H9 (cell line): Measurements from ENCODE around the gene ELF1. TPM values are rescaled to one million over a fixed set of nuclear protein-coding genes. Genes with fewer than 3 reads are reported as not detected.

Source experiments
- DNase-seq: peaks from one replicate; pipeline ENCODE4 v3.0.0-alpha.2; 2017
- H2AFZ ChIP-seq: one replicate; pipeline ENCODE4 v1.6.1; 2013; ENCODE audit warnings: mild to moderate bottlenecking, low read length, control low read depth, moderate library complexity
- H2AK5ac ChIP-seq: 2 replicates; pipeline ENCODE4 v1.6.1; 2013; ENCODE audit warnings: low read length, control low read depth, mixed read lengths; ENCODE audit not compliant: insufficient read length
- H2BK120ac ChIP-seq: one replicate; pipeline ENCODE4 v1.6.1; 2013; ENCODE audit warnings: low read depth, mild to moderate bottlenecking, low read length, control low read depth, inconsistent platforms; ENCODE audit not compliant: poor library complexity, severe bottlenecking
- H2BK12ac ChIP-seq: 2 replicates; pipeline ENCODE4 v1.6.1; 2013; ENCODE audit warnings: low read length, control low read depth, mixed read lengths, low read depth; ENCODE audit not compliant: insufficient read length
- H2BK15ac ChIP-seq: 2 replicates; pipeline ENCODE4 v1.6.1; 2013; ENCODE audit warnings: low read depth, low read length, control low read depth
- H2BK20ac ChIP-seq: one replicate; pipeline ENCODE4 v1.6.1; 2013; ENCODE audit warnings: low read depth, mild to moderate bottlenecking, low read length, control low read depth, inconsistent platforms; ENCODE audit not compliant: poor library complexity, severe bottlenecking
- H2BK5ac ChIP-seq: 2 replicates; pipeline ENCODE4 v1.6.1; 2013; ENCODE audit warnings: low read length, control low read depth, mixed read lengths; ENCODE audit not compliant: insufficient read length
- H3K14ac ChIP-seq: 2 replicates; pipeline ENCODE4 v1.6.1; 2013; ENCODE audit warnings: low read length, control low read depth; ENCODE audit not compliant: insufficient read depth
- H3K18ac ChIP-seq: 2 replicates; pipeline ENCODE4 v1.6.1; 2013; ENCODE audit warnings: low read depth, mild to moderate bottlenecking, mixed read lengths, low read length, control low read depth; ENCODE audit not compliant: insufficient read length
- H3K23ac ChIP-seq: 2 replicates; pipeline ENCODE4 v1.6.1; 2013; ENCODE audit warnings: low read length, control low read depth, mixed read lengths, low read depth; ENCODE audit not compliant: insufficient read length
- H3K23me2 ChIP-seq: 2 replicates; pipeline ENCODE4 v1.6.1; 2013; ENCODE audit warnings: low read depth, mild to moderate bottlenecking, mixed read lengths, low read length, control low read depth; ENCODE audit not compliant: insufficient read length, poor library complexity, severe bottlenecking
- H3K27ac ChIP-seq: 2 replicates; pipeline ENCODE4 v1.5.1; 2013; ENCODE audit warnings: low read length, control low read depth, mixed read lengths, low read depth; ENCODE audit not compliant: insufficient read length
- H3K27me3 ChIP-seq: 2 replicates; pipeline ENCODE4 v1.6.1; 2013; ENCODE audit warnings: low read length, control low read depth, inconsistent platforms; ENCODE audit not compliant: insufficient read depth
- H3K4ac ChIP-seq: 2 replicates; pipeline ENCODE4 v1.6.1; 2013; ENCODE audit warnings: low read depth, mild to moderate bottlenecking, control low read depth, inconsistent platforms, low read length, moderate library complexity
- H3K4me1 ChIP-seq: 2 replicates; pipeline ENCODE4 v1.6.1; 2013; ENCODE audit warnings: low read length, control low read depth, inconsistent platforms; ENCODE audit not compliant: insufficient read depth
- H3K4me2 ChIP-seq: 2 replicates; pipeline ENCODE4 v1.6.1; 2013; ENCODE audit warnings: low read length, control low read depth, mixed read lengths; ENCODE audit not compliant: insufficient read length, insufficient read depth
- H3K56ac ChIP-seq: 2 replicates; pipeline ENCODE4 v1.6.1; 2013; ENCODE audit warnings: low read depth, mild to moderate bottlenecking, mixed read lengths, low read length, control low read depth; ENCODE audit not compliant: insufficient read length
- H3K79me1 ChIP-seq: 2 replicates; pipeline ENCODE4 v1.6.1; 2013; ENCODE audit warnings: low read depth, mild to moderate bottlenecking, moderate library complexity, low read length, control low read depth, inconsistent platforms; ENCODE audit not compliant: insufficient read depth, poor library complexity, severe bottlenecking
- H3K79me2 ChIP-seq: 2 replicates; pipeline ENCODE4 v1.6.1; 2013; ENCODE audit warnings: low read length, control low read depth, inconsistent platforms; ENCODE audit not compliant: insufficient read depth
- H3K9ac ChIP-seq: 2 replicates; pipeline ENCODE4 v1.6.1; 2013; ENCODE audit warnings: low read length, control low read depth, mixed read lengths; ENCODE audit not compliant: insufficient read length; ENCODE audit errors: extremely low read depth
- H3K9me3 ChIP-seq: one replicate; pipeline ENCODE4 v1.6.1; 2013; ENCODE audit warnings: low read depth, low read length, inconsistent platforms; ENCODE audit not compliant: control insufficient read depth
- H3T11ph ChIP-seq: one replicate; pipeline ENCODE4 v1.6.1; 2013; ENCODE audit warnings: mild to moderate bottlenecking, low read length, control low read depth, inconsistent platforms
- H4K20me1 ChIP-seq: one replicate; pipeline ENCODE4 v1.6.1; 2013; ENCODE audit not compliant: control insufficient read depth, insufficient read length, insufficient read depth
- H4K5ac ChIP-seq: 2 replicates; pipeline ENCODE4 v1.6.1; 2013; ENCODE audit warnings: low read depth, mild to moderate bottlenecking, mixed read lengths, low read length, control low read depth; ENCODE audit not compliant: insufficient read length
- H4K8ac ChIP-seq: replicated peaks from 2 replicates; pipeline ENCODE4 v1.6.1; 2013; ENCODE audit warnings: low read length, control low read depth, mixed read lengths, low read depth; ENCODE audit not compliant: insufficient read length
- H4K91ac ChIP-seq: 2 replicates; pipeline ENCODE4 v1.6.1; 2013; ENCODE audit warnings: low read depth, mild to moderate bottlenecking, moderate library complexity, mixed read lengths, low read length, control low read depth; ENCODE audit not compliant: insufficient read length
- H3K27ac Mint-ChIP-seq, 3 experiments: 2 replicates in 2 of 3; 3 replicates in 1 of 3; pipeline ENCODE4 v1.8.0; 2020 to 2021; ENCODE audit warnings: mixed read lengths in 3 of 3, mild to moderate bottlenecking in 1 of 3, moderate library complexity in 1 of 3
- H3K27me3 Mint-ChIP-seq: 2 replicates; pipeline ENCODE4 v1.8.0; 2021; ENCODE audit warnings: low read depth, mild to moderate bottlenecking, moderate library complexity, mixed read lengths
- H3K36me3 Mint-ChIP-seq, 3 experiments: 2 replicates in 2 of 3; 3 replicates in 1 of 3; pipeline ENCODE4 v1.8.0; 2020 to 2021; ENCODE audit warnings: low read depth in 3 of 3, mixed read lengths in 3 of 3; ENCODE audit not compliant: insufficient read depth in 1 of 3
- H3K4me1 Mint-ChIP-seq, 2 experiments: 2 replicates each; pipeline ENCODE4 v1.8.0; 2020; ENCODE audit warnings: mixed read lengths in 2 of 2
- H3K4me3 Mint-ChIP-seq, 2 experiments: 2 replicates in 1 of 2; 3 replicates in 1 of 2; pipeline ENCODE4 v1.8.0; 2020 to 2021; ENCODE audit warnings: mild to moderate bottlenecking in 2 of 2, mixed read lengths in 2 of 2, moderate library complexity in 1 of 2
- H3K9me3 Mint-ChIP-seq, 2 experiments: 2 replicates in 1 of 2; 3 replicates in 1 of 2; pipeline ENCODE4 v1.8.0; 2020; ENCODE audit warnings: mild to moderate bottlenecking in 2 of 2, mixed read lengths in 2 of 2, moderate library complexity in 1 of 2
- CTCF ChIP-seq: fragments of 200-600 bp; sonication (generic); conservative IDR thresholded peaks from 3 replicates; pipeline ENCODE4 v1.8.0; 2021; ENCODE audit warnings: antibody characterized with exemption, mild to moderate bottlenecking
- WGBS: extraction: QIAGEN DNeasy Blood & Tissue Kit; methylation state at CpG from one replicate; pipeline ENCODE4 v1.1.7; 2013; ENCODE audit warnings: missing lambda C conversion rate, low lambda C conversion rate, mixed read lengths; ENCODE audit not compliant: insufficient read length; ENCODE audit errors: extremely low coverage; 5-methylcytosine and 5-hydroxymethylcytosine counted together
- total RNA-seq: library from RNA; stranded (reverse); gene quantifications from 2 replicates; pipeline ENCODE4 v1.2.1, GENCODE V29; 2021

Gene ELF1
- total RNA-seq, 1 experiment from 2014 or later = 15.5 TPM

GRCh38 chr13:41002606-41003005, 16.5 kb downstream of the ELF1 start:
- Histone ChIP-seq H3K56ac (no peak overlapping the region), H4K8ac (no peak overlapping the region), H3K9me3 (no peaks in the 10 kb centered on the region), H2AFZ (no peak overlapping the region), H2AK5ac (no peak overlapping the region), H2BK20ac (no peak overlapping the region), H3K79me2 (no peaks in the 10 kb centered on the region), H4K5ac (no peak overlapping the region), H3K27ac (no peak overlapping the region), H2BK5ac (no peak overlapping the region), H2BK120ac (no peak overlapping the region), H3K4me2 (no peak overlapping the region), H3K4me1 (no peaks in the 10 kb centered on the region; the same call in 1 of the 2 replicates), H3K4ac (no peak overlapping the region), H4K20me1 (no peaks in the 10 kb centered on the region), H3K18ac (no peak overlapping the region), H4K91ac (no peak overlapping the region), H3K79me1 (no peaks in the 10 kb centered on the region), H2BK15ac (no peak overlapping the region), H2BK12ac (no peak overlapping the region), H3K14ac (no peak overlapping the region), H3K23me2 (no peaks in the 10 kb centered on the region), H3K23ac (no peak overlapping the region), H3K9ac (no peak overlapping the region), H3T11ph (no peak overlapping the region), H3K27me3 (no peaks in the 10 kb centered on the region)
- TF ChIP-seq CTCF = no peak
- Mint-ChIP-seq H3K4me3 (no peak overlapping the region), H3K4me1 (peaks cover 20 to 23% of the 10 kb centered on the region in 2 experiments), H3K27me3 (no peaks in the 10 kb centered on the region), H3K36me3 (no peaks in the 10 kb centered on the region), H3K27ac (no peak overlapping the region), H3K9me3 (no peaks in the 10 kb centered on the region)
- no peak for DNase-seq
- no CpG with 5 or more reads among the region's 2 CpGs for WGBS
